GM12891 (cell line): Measurements from ENCODE around the gene MDFI.

Source experiments
- PAX5 ChIP-seq: IDR thresholded peaks from 2 replicates; pipeline ENCODE4 v1.6.1; 2011; ENCODE audit warnings: low read length, moderate library complexity, mild to moderate bottlenecking; ENCODE audit not compliant: insufficient read depth, severe bottlenecking
- POLR2A ChIP-seq: IDR thresholded peaks from 2 replicates; pipeline ENCODE4 v1.6.1; 2011; ENCODE audit warnings: low read depth, low read length, control low read depth
- POLR2AphosphoS5 ChIP-seq: IDR thresholded peaks from 2 replicates; pipeline ENCODE4 v1.6.1; 2011; ENCODE audit warnings: low read depth, low read length, control low read depth
- POU2F2 ChIP-seq: IDR thresholded peaks from 2 replicates; pipeline ENCODE4 v1.6.1; 2011; ENCODE audit warnings: low read depth, mild to moderate bottlenecking, control low read depth, low read length, moderate library complexity
- SPI1 ChIP-seq: IDR thresholded peaks from 2 replicates; pipeline ENCODE4 v1.6.1; 2011; ENCODE audit warnings: low read depth, low read length, control low read depth
- TAF1 ChIP-seq: IDR thresholded peaks from 2 replicates; pipeline ENCODE4 v1.6.1; 2011; ENCODE audit warnings: low read depth, low read length, control low read depth

GRCh38 chr6:41675992-41676391, 37.7 kb downstream of the MDFI start:
- no peak for TF ChIP-seq POLR2AphosphoS5
- no peak for TF ChIP-seq TAF1
- TF ChIP-seq POLR2A, result no peak
- no peak for TF ChIP-seq SPI1
- TF ChIP-seq PAX5, result no peak
- no peak for TF ChIP-seq POU2F2
